ENCODE results near the gene PTPRB.

PTPRB gene

GRCh38 chr12:70643939-70644338, 6.7 kb upstream of the PTPRB start:
- no peak for DNase-seq (ENCODE audit: low read depth)
- TF ChIP-seq MYC (IDR thresholded peaks at IDR 0.05; ENCODE audit: low read depth, low read length), result no peak
- no peak for TF ChIP-seq CTCF (IDR thresholded peaks at IDR 0.05; ENCODE audit: low read depth, low read length)
- TF ChIP-seq POLR2A (IDR thresholded peaks at IDR 0.05; ENCODE audit: extremely low read depth, insufficient read length), result no peak
- TF ChIP-seq MAX (IDR thresholded peaks at IDR 0.05; ENCODE audit: low read depth, low read length), result no peak

GRCh38 chr12:70641691-70642090, 4.5 kb upstream of the PTPRB start:
- TF ChIP-seq CTCF (IDR thresholded peaks at IDR 0.05; ENCODE audit: low read depth, low read length) (no peak), POLR2A (IDR thresholded peaks at IDR 0.05; ENCODE audit: extremely low read depth, insufficient read length) (no peak), MAX (IDR thresholded peaks at IDR 0.05; ENCODE audit: low read depth, low read length) (no peak), MYC (IDR thresholded peaks at IDR 0.05; ENCODE audit: low read depth, low read length) (no peak)
- no peak overlapping the region for H3K4me3 ChIP-seq (ENCODE audit: low read depth, low read length)
- no peak for DNase-seq (ENCODE audit: low read depth)

More at GRCh38 chr12:70643939-70644338, 6.7 kb upstream of the PTPRB start:
- no peak overlapping the region for H3K4me3 ChIP-seq (ENCODE audit: low read depth, low read length)

- no peak for DNase-seq (ENCODE audit: low read depth)
- H3K4me3 ChIP-seq (ENCODE audit: low read depth, low read length), result no peak overlapping the region
- TF ChIP-seq MAX (IDR thresholded peaks at IDR 0.05; ENCODE audit: low read depth, low read length) (no peak), MYC (IDR thresholded peaks at IDR 0.05; ENCODE audit: low read depth, low read length) (no peak), POLR2A (IDR thresholded peaks at IDR 0.05; ENCODE audit: extremely low read depth, insufficient read length) (no peak), CTCF (IDR thresholded peaks at IDR 0.05; ENCODE audit: low read depth, low read length) (no peak)
Measured at GRCh38 chr12:70640901-70641300, 3.7 kb upstream of the PTPRB start.

GRCh38 chr12:70639535-70639934, 2.3 kb upstream of the PTPRB start:
- no peak overlapping the region for H3K4me3 ChIP-seq (ENCODE audit: low read depth, low read length)
- TF ChIP-seq MYC (IDR thresholded peaks at IDR 0.05; ENCODE audit: low read depth, low read length), result no peak
- TF ChIP-seq MAX (IDR thresholded peaks at IDR 0.05; ENCODE audit: low read depth, low read length), result no peak
- TF ChIP-seq CTCF (IDR thresholded peaks at IDR 0.05; ENCODE audit: low read depth, low read length), result no peak
- no peak for TF ChIP-seq POLR2A (IDR thresholded peaks at IDR 0.05; ENCODE audit: extremely low read depth, insufficient read length)
- no peak for DNase-seq (ENCODE audit: low read depth)

GRCh38 chr12:70638639-70639360, 1.6 kb upstream of the PTPRB start:
- H3K4me3 ChIP-seq (ENCODE audit: low read depth, low read length), result no peak overlapping the region
- DNase-seq (ENCODE audit: low read depth), result no peak
- TF ChIP-seq CTCF (IDR thresholded peaks at IDR 0.05; ENCODE audit: low read depth, low read length) (no peak), MAX (IDR thresholded peaks at IDR 0.05; ENCODE audit: low read depth, low read length) (no peak), MYC (IDR thresholded peaks at IDR 0.05; ENCODE audit: low read depth, low read length) (no peak), POLR2A (IDR thresholded peaks at IDR 0.05; ENCODE audit: extremely low read depth, insufficient read length) (no peak)
